Measurements from ENCODE around the gene ZDHHC13.

The ZDHHC13 gene

GRCh38 chr11:19185036-19185435 lies 68.1 kb downstream of the ZDHHC13 start:
- H3K9me3 ChIP-seq (ENCODE audit: control insufficient read depth, low read length): no peaks in the 10 kb centered on the region
- H3K27me3 ChIP-seq (ENCODE audit: control insufficient read depth, insufficient read depth, low read length): no peaks in the 10 kb centered on the region
- H3K4me1 ChIP-seq: no peaks in the 10 kb centered on the region
- no peak overlapping the region for H3K9ac ChIP-seq
- no peaks in the 10 kb centered on the region for H3K36me3 ChIP-seq (ENCODE audit: control insufficient read depth, insufficient read depth, low read length)
- no peak overlapping the region for H3K4me2 ChIP-seq (ENCODE audit: low read length)
- no peak overlapping the region for H2AFZ ChIP-seq
- TF ChIP-seq CTCF (IDR thresholded peaks at IDR 0.05): no peak
- no peak overlapping the region for H3K4me3 ChIP-seq (ENCODE audit: low read depth, low read length)
- H3K79me2 ChIP-seq: no peaks in the 10 kb centered on the region
- no peak overlapping the region for H3K27ac ChIP-seq

- H3K4me2 ChIP-seq (ENCODE audit: low read length): no peak overlapping the region
- H3K4me1 ChIP-seq: no peaks in the 10 kb centered on the region
- H3K9ac ChIP-seq: no peak overlapping the region
- no peaks in the 10 kb centered on the region for H3K9me3 ChIP-seq (ENCODE audit: control insufficient read depth, low read length)
- H3K36me3 ChIP-seq (ENCODE audit: control insufficient read depth, insufficient read depth, low read length): no peaks in the 10 kb centered on the region
- H3K79me2 ChIP-seq: no peaks in the 10 kb centered on the region
- no peak overlapping the region for H3K4me3 ChIP-seq (ENCODE audit: low read depth, low read length)
- no peak for TF ChIP-seq CTCF (IDR thresholded peaks at IDR 0.05)
- no peak overlapping the region for H2AFZ ChIP-seq
- no peak overlapping the region for H3K27ac ChIP-seq
- H3K27me3 ChIP-seq (ENCODE audit: control insufficient read depth, insufficient read depth, low read length): no peaks in the 10 kb centered on the region
Observed at GRCh38 chr11:19185516-19186052, 68.6 kb downstream of the ZDHHC13 start.

- no peaks in the 10 kb centered on the region for H3K36me3 ChIP-seq (ENCODE audit: control insufficient read depth, insufficient read depth, low read length)
- H3K9me3 ChIP-seq (ENCODE audit: control insufficient read depth, low read length): no peaks in the 10 kb centered on the region
- H2AFZ ChIP-seq: no peak overlapping the region
- no peak overlapping the region for H3K4me3 ChIP-seq (ENCODE audit: low read depth, low read length)
- H3K4me2 ChIP-seq (ENCODE audit: low read length): no peak overlapping the region
- no peaks in the 10 kb centered on the region for H3K4me1 ChIP-seq
- no peak overlapping the region for H3K9ac ChIP-seq
- H3K27ac ChIP-seq: no peak overlapping the region
- no peaks in the 10 kb centered on the region for H3K79me2 ChIP-seq
- TF ChIP-seq CTCF (IDR thresholded peaks at IDR 0.05): no peak
- H3K27me3 ChIP-seq (ENCODE audit: control insufficient read depth, insufficient read depth, low read length): no peaks in the 10 kb centered on the region
Observed at GRCh38 chr11:19187114-19187832, 70.3 kb downstream of the ZDHHC13 start.

- Histone ChIP-seq H3K4me2 (ENCODE audit: low read length) (no peak overlapping the region), H3K4me3 (ENCODE audit: low read depth, low read length) (no peak overlapping the region), H3K27ac (no peak overlapping the region), H3K9ac (no peak overlapping the region), H3K27me3 (ENCODE audit: control insufficient read depth, insufficient read depth, low read length) (no peaks in the 10 kb centered on the region), H3K9me3 (ENCODE audit: control insufficient read depth, low read length) (no peaks in the 10 kb centered on the region), H3K4me1 (no peaks in the 10 kb centered on the region), H3K36me3 (ENCODE audit: control insufficient read depth, insufficient read depth, low read length) (no peaks in the 10 kb centered on the region), H3K79me2 (no peaks in the 10 kb centered on the region), H2AFZ (no peak overlapping the region)
- TF ChIP-seq CTCF (IDR thresholded peaks at IDR 0.05): no peak
Observed at GRCh38 chr11:19187833-19188258, 70.9 kb downstream of the ZDHHC13 start.
